Measurements from ENCODE around the gene PDE5A. TPM values are rescaled to one million over a fixed set of nuclear protein-coding genes. Genes with fewer than 3 reads are reported as not detected.

Gene PDE5A
- total and polyA plus RNA-seq, 10 of the 15 experiments (the other 5 are each of a cell fraction or from before 2014, with no cell fraction given) = under 0.01 to 3.9 (median 0.26) TPM; not detected in 1

GRCh38 chr4:119597377-119597776, 31.2 kb downstream of the PDE5A start:
- no peak for FAIRE-seq
- 59% methylated on average over 3 of the region's 3 CpGs for WGBS (ENCODE audit: insufficient coverage, insufficient replicate concordance, low lambda C conversion rate, missing lambda C conversion rate)

More at GRCh38 chr4:119597377-119597776, 31.2 kb downstream of the PDE5A start:
- H4K20me1 ChIP-seq (ENCODE audit: control insufficient read depth, insufficient read depth) = no peaks in the 10 kb centered on the region
- SMC1A ChIA-PET (ENCODE audit: uncharacterized antibody, unreplicated experiment) = interaction anchor here (0.8 to 1.1 kb wide), 2 partner anchors 87 to 98 kb away, joined by 3 read pairs; no protein-coding TSS in a partner anchor
- POLR2A ChIA-PET = no interaction called here
- no peak for ATAC-seq
- no peak for TF ChIP-seq RCOR1 (conservative IDR thresholded peaks at IDR 0.05; ENCODE audit: low read depth, low read length)
- no peak for TF ChIP-seq TCF7 (IDR thresholded peaks at IDR 0.05; ENCODE audit: borderline replicate concordance)
- TF ChIP-seq REST (IDR thresholded peaks at IDR 0.05; ENCODE audit: low read depth, low read length) = no peak
- no peak for TF ChIP-seq POLR2AphosphoS2 (IDR thresholded peaks at IDR 0.05; ENCODE audit: low read depth, low read length)
- no peak for TF ChIP-seq SMC3 (IDR thresholded peaks at IDR 0.05; ENCODE audit: borderline replicate concordance, low read length)
- intact Hi-C loops (cut with micrococcal nuclease; ENCODE audit: unreplicated experiment) (no loop called here), in situ Hi-C loops (cut with MboI) (no loop called here)
- no peaks in the 10 kb centered on the region for H3K9me3 ChIP-seq (replicated peaks; ENCODE audit: control insufficient read depth, insufficient read depth, low read length)
- no peaks in the 10 kb centered on the region for H3K36me3 ChIP-seq (ENCODE audit: control insufficient read depth in 2 of 2, insufficient read depth in 2 of 2, low read length in 1 of 2)
- DNase-seq (ENCODE audit: low read depth, low spot score) = no peak
- H3K27ac ChIP-seq (ENCODE audit: control insufficient read depth, insufficient read depth) = no peak overlapping the region
- no peaks in the 10 kb centered on the region for H3K27me3 ChIP-seq (replicated peaks in 1 of 2; ENCODE audit: control insufficient read depth in 2 of 2, insufficient read depth in 2 of 2, low read length in 1 of 2)
- RAD21 ChIA-PET (ENCODE audit: unreplicated experiment) = no interaction called here
- H3K79me2 ChIP-seq (ENCODE audit: control insufficient read depth, insufficient read depth, low read length) = no peaks in the 10 kb centered on the region
- no peak overlapping the region for H2AFZ ChIP-seq (ENCODE audit: control insufficient read depth, low read depth, low read length)
- no peak overlapping the region for H3K4me3 ChIP-seq
- H3K4me1 ChIP-seq (ENCODE audit: control insufficient read depth, insufficient read depth, low read length) = no peaks in the 10 kb centered on the region
- CTCF ChIA-PET = no interaction called here
- H3K4me2 ChIP-seq (ENCODE audit: control insufficient read depth, insufficient read depth) = no peak overlapping the region
- no peak overlapping the region for H3K9ac ChIP-seq (ENCODE audit: control insufficient read depth, insufficient read depth, low read length)
- no TSS peak for BruUV-seq (replicated peaks)

Data from GM12878 (cell line).